H1 (cell line): ENCODE data around the gene RPRD2. TPM values are rescaled to one million over a fixed set of nuclear protein-coding genes. Genes with fewer than 3 reads are reported as not detected.
A peak's percentile ranks its signal among the peaks of the same experiment; 100 is the strongest.

Experiments
- CTBP2 ChIP-seq: IDR thresholded peaks from 2 replicates; pipeline ENCODE4 v1.7.0; 2011; ENCODE audit warnings: borderline replicate concordance, mild to moderate bottlenecking, moderate library complexity, mixed read lengths, low read length; ENCODE audit not compliant: insufficient read depth, insufficient read length
- EP300 ChIP-seq, 2 experiments: IDR thresholded peaks; 1 replicate in 1 of 2; 2 replicates in 1 of 2; pipeline ENCODE4 v1.6.1; 2011 to 2012; ENCODE audit warnings: low read depth in 2 of 2, low read length in 2 of 2, mild to moderate bottlenecking in 2 of 2, borderline replicate concordance in 1 of 2, inconsistent platforms in 1 of 2, moderate library complexity in 1 of 2
- polyA plus RNA-seq, 7 experiments: library from polyadenylated mRNA; depleted of rRNA in 3 of 7; stranded (reverse) in 5 of 7; unstranded in 2 of 7; fragments of >200 nt in 5 of 7; fragments of 200-250 nt in 2 of 7; gene quantifications; 1 replicate in 5 of 7; 2 replicates in 1 of 7; 4 replicates in 1 of 7; pipeline versions ENCODE4 v1.2.1 to v1.2.3, GENCODE V29; 2011 to 2013; ENCODE audit warnings: missing spikeins in 2 of 7, mixed read lengths in 2 of 7
- total RNA-seq: library from RNA; stranded (reverse); fragmentation: NEBNext Ultra II Directional; extraction: Animal tissue kit (Norgen Biotek cat#: 25700); gene quantifications from 2 replicates; pipeline ENCODE4 v1.2.1, GENCODE V29; 2021

Gene RPRD2
- total and polyA plus RNA-seq, 2 of the 8 experiments (the other 6 are each of a cell fraction or from before 2014, with no cell fraction given): 14.4 to 32.4 TPM

DNA sequence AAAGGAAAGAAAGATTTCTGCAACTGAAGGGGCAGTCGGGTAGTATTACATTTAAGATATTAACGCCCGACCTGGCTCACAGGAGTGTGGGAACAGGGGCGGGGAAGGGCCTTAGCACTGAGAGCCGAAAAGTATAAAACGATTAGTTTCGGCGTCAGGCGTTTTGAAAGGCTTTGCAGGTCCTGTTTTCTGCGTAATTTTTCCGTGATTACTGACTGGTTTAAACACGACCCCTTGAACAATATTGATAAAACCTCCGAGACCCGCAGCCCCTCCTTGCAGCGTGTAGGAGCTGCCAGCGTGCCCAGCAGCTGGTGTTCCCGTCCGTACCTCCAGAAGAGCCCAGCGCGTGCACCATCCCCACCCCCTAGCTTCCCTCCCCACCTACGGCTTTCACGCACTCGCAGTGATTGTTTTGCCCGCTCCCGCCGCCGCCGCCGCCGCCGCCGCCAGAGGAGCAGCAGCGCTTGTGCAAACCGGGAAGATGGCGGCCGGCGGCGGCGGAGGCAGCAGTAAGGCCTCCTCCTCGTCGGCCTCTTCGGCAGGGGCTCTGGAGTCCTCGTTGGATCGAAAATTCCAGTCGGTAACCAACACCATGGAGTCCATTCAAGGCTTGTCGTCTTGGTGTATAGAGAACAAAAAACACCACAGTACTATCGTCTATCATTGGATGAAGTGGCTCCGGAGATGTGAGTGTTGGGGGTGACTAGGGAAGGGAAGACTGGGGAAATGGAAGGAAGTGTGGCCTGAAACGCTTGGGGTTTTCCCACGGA is 470 bp downstream of the RPRD2 start (continued):
- no peak for TF ChIP-seq CTBP2
- TF ChIP-seq EP300 (IDR thresholded peaks at IDR 0.05; ENCODE audit: borderline replicate concordance in 1 of 2, low read depth in 2 of 2, low read length in 2 of 2): peak in 1 of 2 experiments; percentile 85; a peak in 2 of 3 replicates
